Lower lobe of right lung (tissue), 2 donors: Measurements from ENCODE around the gene IGSF23. TPM values are rescaled to one million over a fixed set of nuclear protein-coding genes. Genes with fewer than 3 reads are reported as not detected.
A peak's percentile ranks its signal among the peaks of the same experiment; 100 is the strongest.

Experiments used
- ATAC-seq, 2 donors: fragments of 200-7000 bp; cut with Tn5 transposase; one replicate each; pipeline ENCODE4 v1.9.1; 2020 to 2022; ENCODE audit warnings: mild to moderate bottlenecking in 2 of 2, moderate library complexity in 2 of 2
- DNase-seq: peaks from one replicate; pipeline ENCODE4 v3.0.0-alpha.2; 2020
- H3K27ac ChIP-seq: fragments of 200-600 bp; one replicate; pipeline ENCODE4 v1.8.0; 2022
- H3K27me3 ChIP-seq: fragments of 200-600 bp; one replicate; pipeline ENCODE4 v1.8.0; 2022; ENCODE audit warnings: low read depth
- H3K36me3 ChIP-seq: fragments of 200-600 bp; one replicate; pipeline ENCODE4 v1.8.0; 2022; ENCODE audit warnings: mild to moderate bottlenecking
- H3K4me1 ChIP-seq: fragments of 200-600 bp; one replicate; pipeline ENCODE4 v1.8.0; 2022
- H3K4me3 ChIP-seq: fragments of 200-600 bp; one replicate; pipeline ENCODE4 v1.8.0; 2022; ENCODE audit warnings: mild to moderate bottlenecking
- H3K9me3 ChIP-seq: fragments of 200-600 bp; one replicate; pipeline ENCODE4 v1.8.0; 2022
- CTCF ChIP-seq: fragments of 200-600 bp; IDR thresholded peaks from one replicate; pipeline ENCODE4 v1.8.0; 2022; ENCODE audit warnings: antibody characterized with exemption, mild to moderate bottlenecking
- intact Hi-C: fragments of 100-400 bp; cut with DNase I; formaldehyde crosslinking; loops from one replicate; pipeline ENCODE4 v1.11.0; 2022
- total RNA-seq: library from RNA; stranded (reverse); fragmentation: NEBNext Ultra II Directional; extraction: Animal tissue kit (Norgen Biotek cat#: 25700); gene quantifications from one replicate; pipeline ENCODE4 v1.2.1, GENCODE V29; 2021
- donor health status: DM: no; HTN: yes; CAD: no; lungs with severe emphysema.

The IGSF23 gene
- total RNA-seq, 1 donor from 2014 or later, result not detected

GRCh38 chr19:44571830-44572580, 41.4 kb upstream of the IGSF23 start:
- intact Hi-C loops, result no loop called here
- H3K27me3 ChIP-seq, result peaks cover 4% of the 10 kb centered on the region
- H3K27ac ChIP-seq, result no peak overlapping the region
- ATAC-seq (peak in 1 of 2 donors; percentile 44), DNase-seq (no peak)
- TF ChIP-seq CTCF, result no peak
- peaks cover 6% of the 10 kb centered on the region for H3K4me1 ChIP-seq
- no peaks in the 10 kb centered on the region for H3K9me3 ChIP-seq
- no peak overlapping the region for H3K4me3 ChIP-seq
- H3K36me3 ChIP-seq, result no peaks in the 10 kb centered on the region

- DNase-seq, result no peak
- no peaks in the 10 kb centered on the region for H3K36me3 ChIP-seq
- intact Hi-C loops, result no loop called here
- ATAC-seq, result no peak
- peaks cover 4% of the 10 kb centered on the region for H3K27me3 ChIP-seq
- H3K4me3 ChIP-seq, result no peak overlapping the region
- no peaks in the 10 kb centered on the region for H3K9me3 ChIP-seq
- H3K4me1 ChIP-seq, result peaks cover 6% of the 10 kb centered on the region
- no peak overlapping the region for H3K27ac ChIP-seq
- no peak for TF ChIP-seq CTCF
These were observed 40.8 kb upstream of the IGSF23 start for GRCh38 chr19:44572581-44572900.

- intact Hi-C loops, result no loop called here
- no peaks in the 10 kb centered on the region for H3K9me3 ChIP-seq
- ATAC-seq (no peak), DNase-seq (no peak)
- H3K27me3 ChIP-seq, result peaks cover 4% of the 10 kb centered on the region
- TF ChIP-seq CTCF, result no peak
- peaks cover 6% of the 10 kb centered on the region for H3K4me1 ChIP-seq
- no peak overlapping the region for H3K27ac ChIP-seq
- no peaks in the 10 kb centered on the region for H3K36me3 ChIP-seq
- no peak overlapping the region for H3K4me3 ChIP-seq
These were observed 40.2 kb upstream of the IGSF23 start for GRCh38 chr19:44573183-44573582.

- ATAC-seq (no peak), DNase-seq (no peak)
- intact Hi-C loops, result no loop called here
- TF ChIP-seq CTCF, result no peak
- no peak overlapping the region for H3K4me3 ChIP-seq
- H3K9me3 ChIP-seq, result no peaks in the 10 kb centered on the region
- peaks cover 6% of the 10 kb centered on the region for H3K4me1 ChIP-seq
- H3K36me3 ChIP-seq, result no peaks in the 10 kb centered on the region
- H3K27ac ChIP-seq, result no peak overlapping the region
- H3K27me3 ChIP-seq, result peaks cover 4% of the 10 kb centered on the region
These were observed 39.7 kb upstream of the IGSF23 start for GRCh38 chr19:44573627-44574026.

- no peak for ATAC-seq
- H3K9me3 ChIP-seq, result no peaks in the 10 kb centered on the region
- H3K4me1 ChIP-seq, result peaks cover 6% of the 10 kb centered on the region
- no peak for DNase-seq
- intact Hi-C loops, result no loop called here
- no peak for TF ChIP-seq CTCF
- H3K4me3 ChIP-seq, result no peak overlapping the region
- H3K27me3 ChIP-seq, result peaks cover 4% of the 10 kb centered on the region
- H3K36me3 ChIP-seq, result no peaks in the 10 kb centered on the region
- H3K27ac ChIP-seq, result no peak overlapping the region
These were observed 39.0 kb upstream of the IGSF23 start for GRCh38 chr19:44574186-44574950.
